Right lung (tissue), 5 donors: ENCODE data around the gene RAB27B. TPM values are rescaled to one million over a fixed set of nuclear protein-coding genes. Genes with fewer than 3 reads are reported as not detected.
A peak's percentile ranks its signal among the peaks of the same experiment; 100 is the strongest.

Experiments
- DNase-seq, 2 donors: peaks; one replicate each; pipeline ENCODE4 v3.0.0-alpha.2; 2013
- polyA plus RNA-seq, 5 donors: library from polyadenylated mRNA; unstranded; fragments of 120-200 nt; gene quantifications; one replicate each; pipeline versions ENCODE4 v1.2.1 to v1.2.3, GENCODE V29; 2013; ENCODE audit warnings: inconsistent platforms in 1 of 5, low replicate concordance in 1 of 5; ENCODE audit not compliant: insufficient read length in 5 of 5, insufficient read depth in 1 of 5

RAB27B gene
- polyA plus RNA-seq, 5 donors, result 4.9 to 12.0 (median 9.3) TPM

DNA sequence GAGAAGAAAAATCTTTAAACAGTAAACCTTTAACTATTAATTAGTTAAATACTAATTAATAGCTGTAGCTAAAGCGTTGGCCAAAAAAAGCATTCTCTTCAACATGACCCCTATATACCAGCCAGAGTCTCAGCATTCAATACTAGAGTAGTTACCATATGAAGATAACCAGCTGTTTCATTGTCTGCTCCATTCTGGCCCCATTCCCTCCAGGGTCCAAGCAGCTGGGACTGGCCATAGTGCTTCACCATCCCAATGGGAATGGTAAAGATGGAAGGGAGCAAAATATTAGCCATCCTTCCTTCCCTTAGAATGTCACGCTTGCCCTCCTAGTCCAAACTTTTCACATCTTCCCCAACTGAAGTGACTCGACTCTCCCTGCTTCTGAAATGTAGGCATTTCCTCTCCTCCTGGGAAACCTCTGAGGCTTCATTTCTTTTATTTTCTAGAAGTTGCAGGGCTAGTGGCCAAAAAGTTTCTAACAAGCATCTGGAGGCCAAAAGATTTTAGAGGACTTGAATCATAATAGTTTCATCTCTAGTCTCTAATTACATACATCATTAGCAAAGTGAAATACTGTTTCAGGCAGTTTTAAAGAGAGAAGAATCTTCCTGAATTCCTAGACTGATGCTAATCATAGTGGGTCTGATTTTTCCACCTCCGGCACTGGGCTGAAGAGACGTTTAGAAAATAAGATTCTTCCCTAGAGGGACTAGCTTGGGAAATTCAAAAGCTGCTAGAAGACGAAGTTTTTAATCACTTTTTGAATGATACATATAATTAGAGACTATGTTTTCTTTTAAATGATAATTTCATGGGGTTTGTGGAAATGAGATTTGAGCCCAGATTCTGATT, 78.3 kb downstream of the RAB27B start:
- peak in 1 of 2 donors; percentile 27 for DNase-seq

- no peak for DNase-seq
Observed at GRCh38 chr18:54909538-54909937, 81.3 kb downstream of the RAB27B start.

DNA sequence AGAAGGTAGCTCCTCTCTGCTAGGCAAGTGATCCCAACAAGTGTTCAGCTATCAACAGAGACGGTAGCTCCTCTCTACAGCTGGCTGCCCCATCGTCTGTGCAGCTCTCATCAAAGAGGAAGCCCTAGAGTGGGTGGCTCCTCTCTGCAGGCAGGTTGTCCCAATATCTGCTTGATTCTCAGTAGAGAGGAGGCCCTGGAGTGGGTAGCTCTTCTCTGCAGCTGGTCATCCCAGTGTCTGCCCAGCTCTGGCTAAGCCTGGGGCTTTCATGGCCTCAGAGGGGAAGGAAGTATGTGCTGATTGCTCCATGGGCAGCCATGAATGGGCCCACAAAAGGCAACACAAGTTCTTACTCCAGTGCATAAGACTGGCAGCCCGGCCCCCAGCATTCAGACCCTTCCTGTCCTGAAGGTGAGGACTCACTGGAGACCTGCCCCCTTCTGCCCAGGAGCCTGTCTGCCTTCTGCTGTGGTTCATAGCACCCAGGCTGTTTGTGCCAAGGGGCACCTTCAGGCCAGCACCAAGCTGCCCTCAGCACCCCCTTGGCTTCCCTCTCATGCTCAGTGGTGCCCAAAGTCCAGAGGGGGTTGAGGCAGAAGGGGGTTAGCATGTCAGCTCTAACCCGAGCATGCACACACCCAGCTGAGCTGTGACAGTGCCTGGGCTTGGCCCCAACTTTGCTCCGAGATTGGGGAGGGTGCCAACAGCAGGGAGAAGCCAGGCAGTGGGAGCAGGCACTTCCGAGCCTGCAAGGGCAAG, 82.1 kb downstream of the RAB27B start:
- DNase-seq, result no peak

GRCh38 chr18:54911551-54911950, 83.3 kb downstream of the RAB27B start:
- DNase-seq, result no peak

DNA sequence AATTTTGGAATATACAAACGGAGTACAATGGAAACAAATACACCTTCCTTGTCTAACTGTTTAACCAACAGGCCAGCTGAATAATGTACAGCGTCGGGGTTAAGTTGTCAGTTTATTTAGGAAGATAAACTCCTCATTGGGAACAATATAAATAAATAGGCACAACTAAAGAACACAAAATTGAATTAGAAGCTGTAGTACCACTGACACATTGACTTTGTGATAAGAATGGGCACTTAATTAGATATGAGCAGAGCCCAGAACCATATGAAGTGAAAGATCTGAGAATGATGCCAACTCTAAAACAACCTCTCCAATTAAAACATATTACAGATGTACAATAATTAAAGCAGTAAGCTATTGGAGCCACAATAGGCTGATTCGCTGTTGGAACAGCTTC, 86.5 kb downstream of the RAB27B start:
- DNase-seq, result no peak

DNA sequence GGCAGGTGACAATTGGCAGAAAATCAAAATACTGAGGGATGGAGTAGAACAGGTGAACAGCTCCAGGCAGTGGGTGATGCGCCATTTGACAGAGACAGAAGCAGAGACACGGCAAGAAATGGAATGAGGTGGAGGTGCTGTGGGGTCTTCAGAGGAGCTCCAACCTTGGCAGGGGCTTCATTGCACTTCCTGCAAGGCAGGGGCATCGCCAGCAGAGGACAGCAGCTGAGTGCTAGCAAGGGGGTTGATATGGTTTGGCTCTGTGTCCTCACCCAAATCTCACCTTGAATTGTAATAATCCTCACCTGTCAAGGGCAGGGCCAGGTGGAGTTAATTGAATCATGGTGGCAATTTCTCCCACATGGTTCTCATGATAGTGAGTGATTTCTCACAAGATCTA, 88.2 kb downstream of the RAB27B start:
- no peak for DNase-seq

- DNase-seq, result no peak
Observed at GRCh38 chr18:54918060-54918459, 89.8 kb downstream of the RAB27B start.

GRCh38 chr18:54919412-54919811, 91.1 kb downstream of the RAB27B start:
- no peak for DNase-seq

GRCh38 chr18:54923339-54923956, 95.2 kb downstream of the RAB27B start:
- peak in 1 of 2 donors; percentile 31 for DNase-seq

GRCh38 chr18:54924948-54925347, 96.7 kb downstream of the RAB27B start:
- DNase-seq, result no peak

DNA sequence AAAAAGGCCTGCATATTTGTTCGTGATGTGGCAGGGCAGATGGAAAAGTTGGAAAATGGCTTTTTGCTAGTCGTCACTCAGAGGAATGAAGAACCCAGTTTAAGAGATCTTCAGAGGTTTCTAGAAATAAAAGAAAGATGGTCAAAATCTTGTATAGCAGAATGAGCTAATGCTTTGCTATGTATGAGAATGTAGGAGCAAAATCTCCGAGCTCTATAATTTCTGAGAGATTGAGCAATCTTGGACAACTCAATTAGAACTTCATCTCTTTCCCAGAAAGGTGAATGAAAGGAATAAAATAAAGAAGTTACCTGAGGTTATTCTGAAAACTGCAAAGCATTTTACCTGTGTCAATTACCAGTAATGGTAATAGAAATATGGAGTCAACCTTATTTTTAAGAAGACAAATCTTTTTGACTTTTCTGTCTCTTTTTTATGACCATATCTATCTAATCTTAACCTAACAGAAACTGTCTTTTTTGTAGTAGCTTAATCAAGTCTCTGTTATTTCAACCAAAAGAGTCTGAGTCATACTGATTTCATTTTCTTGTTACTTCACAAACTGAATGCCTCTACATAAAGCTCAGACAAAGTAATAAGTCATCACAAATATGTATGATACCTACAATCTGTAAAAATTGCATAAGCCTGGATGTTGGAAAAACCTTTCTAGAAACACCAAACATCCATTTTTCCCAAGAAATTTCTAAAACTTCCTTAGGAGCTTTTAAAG, 98.5 kb downstream of the RAB27B start:
- no peak for DNase-seq

- no peak for DNase-seq
Observed at GRCh38 chr18:54928236-54928635, 100.0 kb downstream of the RAB27B start.

DNA sequence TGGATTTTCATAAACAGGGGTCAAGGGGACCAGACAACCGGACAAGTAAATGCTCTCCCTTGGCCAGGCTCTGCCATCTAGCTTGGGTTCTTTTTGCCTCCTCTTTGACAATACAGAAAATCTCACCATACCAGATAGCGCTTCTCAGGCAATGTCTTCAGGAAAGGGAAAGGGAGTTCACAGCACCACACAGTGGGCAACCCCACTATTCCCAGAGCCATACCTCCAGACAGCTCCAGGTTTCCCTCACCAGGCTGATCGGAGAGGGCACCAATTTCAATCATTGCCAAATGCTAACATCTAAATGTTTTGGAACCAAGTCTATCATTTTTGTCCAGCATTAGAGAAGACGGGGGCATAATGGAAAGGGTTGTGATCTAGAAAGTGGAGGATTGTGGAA, 102.9 kb downstream of the RAB27B start:
- DNase-seq, result no peak

DNA sequence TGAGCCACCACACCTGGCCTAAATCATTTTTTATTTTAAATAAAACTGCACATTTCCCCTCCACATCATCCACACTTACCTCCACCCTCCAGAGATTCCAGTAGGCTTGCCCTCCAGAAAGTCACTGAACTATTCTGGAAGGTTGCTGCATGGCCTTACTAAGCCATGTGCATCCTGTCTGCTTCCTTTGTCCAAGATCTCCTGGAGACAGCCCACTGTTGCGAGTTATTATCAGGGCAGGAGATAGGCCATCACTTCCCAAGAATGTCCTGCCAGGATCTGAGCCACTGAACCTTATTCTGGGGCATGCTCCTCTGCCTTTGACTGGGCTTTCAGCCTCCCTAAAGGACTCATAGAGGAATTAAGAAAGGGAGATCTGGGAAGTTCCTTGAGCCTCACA, 104.2 kb downstream of the RAB27B start:
- no peak for DNase-seq

DNA sequence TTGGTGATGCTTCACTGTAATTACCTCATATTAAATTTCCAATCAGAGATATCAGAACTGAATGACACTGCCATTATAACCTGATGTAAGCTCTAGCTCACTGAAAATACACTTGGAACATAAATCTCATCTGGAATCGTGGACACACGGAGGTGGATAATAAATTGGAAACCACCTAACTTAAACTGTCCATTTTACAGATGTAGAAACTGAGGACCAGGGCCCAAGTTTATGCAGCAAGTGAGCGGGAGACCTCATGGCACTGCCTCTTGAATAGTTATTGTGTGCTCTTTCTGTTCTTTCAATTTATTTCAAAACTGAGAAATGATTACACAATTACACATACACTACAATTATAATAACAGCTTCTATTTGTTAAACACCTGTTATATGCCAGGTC, 110.2 kb downstream of the RAB27B start:
- DNase-seq, result no peak

DNA sequence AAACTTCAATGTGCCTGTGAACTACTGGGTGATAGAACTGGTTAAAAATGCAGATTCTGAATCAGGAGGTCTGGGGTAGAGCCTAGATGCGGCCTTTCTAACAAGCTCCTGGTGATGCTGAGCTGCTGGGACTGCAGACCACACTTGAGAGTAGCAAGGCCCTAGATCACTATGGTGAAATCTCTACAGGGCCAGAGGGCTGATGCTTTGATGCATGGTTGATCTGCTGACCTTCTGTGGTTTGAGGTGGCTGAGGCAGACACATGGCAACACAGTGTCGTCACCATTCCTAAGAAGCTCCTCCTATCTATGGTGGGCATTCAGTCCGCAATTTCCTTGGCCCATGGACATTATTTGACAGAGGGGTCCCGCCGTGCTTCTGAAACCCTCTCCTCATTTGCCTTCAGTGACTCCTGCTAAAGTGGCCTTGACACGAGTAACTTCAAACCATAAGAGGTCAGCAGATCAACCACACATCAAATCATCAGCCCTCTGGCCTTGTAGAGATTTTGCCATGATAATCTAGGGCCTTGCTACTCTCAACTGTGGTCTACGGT, 111.2 kb downstream of the RAB27B start:
- DNase-seq, result no peak

GRCh38 chr18:54942144-54942543, 113.9 kb downstream of the RAB27B start:
- DNase-seq, result no peak

DNA sequence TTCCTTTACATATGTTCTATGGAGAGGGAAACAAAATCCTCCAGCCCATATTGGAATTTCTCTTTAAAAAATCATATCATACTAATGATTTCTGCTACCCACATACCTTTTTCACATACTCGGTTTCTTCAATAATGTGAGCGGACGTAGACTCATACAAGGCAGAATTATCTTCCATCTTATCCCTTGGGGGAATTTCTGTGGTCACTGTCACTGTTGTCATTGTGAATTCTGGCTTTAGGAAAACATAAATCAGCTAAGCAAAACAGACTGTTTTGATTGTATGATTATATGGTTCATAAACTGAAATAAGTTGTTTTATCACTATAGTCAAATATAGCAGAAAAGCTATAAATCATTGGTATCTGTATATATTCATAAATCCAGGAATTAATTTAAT, 114.3 kb downstream of the RAB27B start:
- no peak for DNase-seq
